ENCODE results near the gene PIEZO2.

The PIEZO2 gene

GRCh38 chr18:10671441-10671840 lies 477.9 kb downstream of the PIEZO2 start:
- H3K36me3 ChIP-seq (ENCODE audit: control insufficient read depth in 4 of 4, insufficient read depth in 4 of 4, low read length in 3 of 4) = no peaks in the 10 kb centered on the region
- H3K27ac ChIP-seq (ENCODE audit: insufficient read depth in 1 of 2, low read depth in 1 of 2, low read length in 2 of 2, poor library complexity in 1 of 2, severe bottlenecking in 2 of 2) = no peak overlapping the region
- ChIA-PET POLR2A (no interaction called here), CTCF (interaction anchor here (1.3 kb wide), 1 partner anchor 111 kb away, joined by 4 read pairs; no protein-coding TSS in a partner anchor)
- no CpG with 5 or more reads among the region's 4 CpGs for WGBS (ENCODE audit: insufficient coverage)
- no peak for DNase-seq
- H3K27me3 ChIP-seq (replicated peaks in 2 of 5; ENCODE audit: control insufficient read depth in 4 of 5, insufficient read depth in 5 of 5, low read length in 4 of 5) = no peaks in the 10 kb centered on the region
- H3K4me3 ChIP-seq (ENCODE audit: control insufficient read depth in 1 of 7, extremely low read depth in 1 of 7, insufficient read depth in 4 of 7, low read depth in 2 of 7, low read length in 6 of 7) = no peak overlapping the region
- peaks cover 0 to 7% (median 6%) of the 10 kb centered on the region in 4 experiments for H3K4me1 ChIP-seq (ENCODE audit: control extremely low read depth in 1 of 4, control insufficient read depth in 4 of 4, insufficient read depth in 4 of 4, low read length in 3 of 4)
- no peaks in the 10 kb centered on the region for H3K9me3 ChIP-seq (ENCODE audit: control extremely low read depth in 1 of 5, control insufficient read depth in 4 of 5, insufficient read depth in 2 of 5, low read depth in 1 of 5, low read length in 4 of 5)

GRCh38 chr18:10670856-10671255 lies 478.5 kb downstream of the PIEZO2 start:
- CTCF ChIA-PET = interaction anchor here (1.3 kb wide), 1 partner anchor 111 kb away, joined by 4 read pairs; no protein-coding TSS in a partner anchor
- WGBS (ENCODE audit: insufficient coverage) = 81% methylated on average over 5 of the region's 5 CpGs
- Histone ChIP-seq H3K27ac (ENCODE audit: insufficient read depth in 1 of 2, low read depth in 1 of 2, low read length in 2 of 2, poor library complexity in 1 of 2, severe bottlenecking in 2 of 2) (no peak overlapping the region), H3K4me1 (ENCODE audit: control extremely low read depth in 1 of 4, control insufficient read depth in 4 of 4, insufficient read depth in 4 of 4, low read length in 3 of 4) (peaks cover 0 to 7% (median 6%) of the 10 kb centered on the region in 4 experiments), H3K4me3 (ENCODE audit: control insufficient read depth in 1 of 7, extremely low read depth in 1 of 7, insufficient read depth in 4 of 7, low read depth in 2 of 7, low read length in 6 of 7) (no peak overlapping the region), H3K36me3 (ENCODE audit: control insufficient read depth in 4 of 4, insufficient read depth in 4 of 4, low read length in 3 of 4) (no peaks in the 10 kb centered on the region), H3K27me3 (replicated peaks in 2 of 5; ENCODE audit: control insufficient read depth in 4 of 5, insufficient read depth in 5 of 5, low read length in 4 of 5) (no peaks in the 10 kb centered on the region), H3K9me3 (ENCODE audit: control extremely low read depth in 1 of 5, control insufficient read depth in 4 of 5, insufficient read depth in 2 of 5, low read depth in 1 of 5, low read length in 4 of 5) (no peaks in the 10 kb centered on the region)
- peak in 1 of 3 donors; percentile 8 for DNase-seq
- POLR2A ChIA-PET = no interaction called here

GRCh38 chr18:10669441-10670100 lies 479.8 kb downstream of the PIEZO2 start:
- Histone ChIP-seq H3K9me3 (ENCODE audit: control extremely low read depth in 1 of 5, control insufficient read depth in 4 of 5, insufficient read depth in 2 of 5, low read depth in 1 of 5, low read length in 4 of 5) (no peaks in the 10 kb centered on the region), H3K27ac (ENCODE audit: insufficient read depth in 1 of 2, low read depth in 1 of 2, low read length in 2 of 2, poor library complexity in 1 of 2, severe bottlenecking in 2 of 2) (no peak overlapping the region), H3K4me1 (ENCODE audit: control extremely low read depth in 1 of 4, control insufficient read depth in 4 of 4, insufficient read depth in 4 of 4, low read length in 3 of 4) (peaks cover 0 to 7% (median 6%) of the 10 kb centered on the region in 4 experiments), H3K4me3 (ENCODE audit: control insufficient read depth in 1 of 7, extremely low read depth in 1 of 7, insufficient read depth in 4 of 7, low read depth in 2 of 7, low read length in 6 of 7) (no peak overlapping the region), H3K36me3 (ENCODE audit: control insufficient read depth in 4 of 4, insufficient read depth in 4 of 4, low read length in 3 of 4) (no peaks in the 10 kb centered on the region), H3K27me3 (replicated peaks in 2 of 5; ENCODE audit: control insufficient read depth in 4 of 5, insufficient read depth in 5 of 5, low read length in 4 of 5) (no peaks in the 10 kb centered on the region)
- 100% methylated on average over 4 of the region's 7 CpGs for WGBS (ENCODE audit: insufficient coverage)
- DNase-seq = no peak
- POLR2A ChIA-PET = no interaction called here
- CTCF ChIA-PET = interaction anchor here (1.3 kb wide), 1 partner anchor 109 kb away, joined by 3 read pairs; no protein-coding TSS in a partner anchor

- WGBS (ENCODE audit: insufficient coverage) = 100% methylated on average over 5 of the region's 9 CpGs
- CTCF ChIA-PET = no interaction called here
- POLR2A ChIA-PET = no interaction called here
These were observed 485.6 kb downstream of the PIEZO2 start for GRCh38 chr18:10663750-10664149.

GRCh38 chr18:10661317-10661716 lies 488.1 kb downstream of the PIEZO2 start:
- Histone ChIP-seq H3K27me3 (replicated peaks in 2 of 5; ENCODE audit: control insufficient read depth in 4 of 5, insufficient read depth in 5 of 5, low read length in 4 of 5) (no peaks in the 10 kb centered on the region), H3K4me3 (ENCODE audit: control insufficient read depth in 1 of 7, extremely low read depth in 1 of 7, insufficient read depth in 4 of 7, low read depth in 2 of 7, low read length in 6 of 7) (no peak overlapping the region), H3K36me3 (ENCODE audit: control insufficient read depth in 4 of 4, insufficient read depth in 4 of 4, low read length in 3 of 4) (no peaks in the 10 kb centered on the region), H3K9me3 (ENCODE audit: control extremely low read depth in 1 of 5, control insufficient read depth in 4 of 5, insufficient read depth in 2 of 5, low read depth in 1 of 5, low read length in 4 of 5) (no peaks in the 10 kb centered on the region), H3K27ac (ENCODE audit: insufficient read depth in 1 of 2, low read depth in 1 of 2, low read length in 2 of 2, poor library complexity in 1 of 2, severe bottlenecking in 2 of 2) (no peak overlapping the region), H3K4me1 (ENCODE audit: control extremely low read depth in 1 of 4, control insufficient read depth in 4 of 4, insufficient read depth in 4 of 4, low read length in 3 of 4) (no peaks in the 10 kb centered on the region)
- peak in 2 of 3 donors; percentile 8 to 11 for DNase-seq
- ChIA-PET CTCF (no interaction called here), POLR2A (interaction anchor here (0.6 kb wide), 1 partner anchor 100 kb away, joined by 3 read pairs; no protein-coding TSS in a partner anchor)
- no CpG with 5 or more reads among the region's 2 CpGs for WGBS (ENCODE audit: insufficient coverage)

More at GRCh38 chr18:10663750-10664149, 485.6 kb downstream of the PIEZO2 start:
- Histone ChIP-seq H3K4me1 (ENCODE audit: control extremely low read depth in 1 of 4, control insufficient read depth in 4 of 4, insufficient read depth in 4 of 4, low read length in 3 of 4) (peaks cover 0 to 7% (median 6%) of the 10 kb centered on the region in 4 experiments), H3K9me3 (ENCODE audit: control extremely low read depth in 1 of 5, control insufficient read depth in 4 of 5, insufficient read depth in 2 of 5, low read depth in 1 of 5, low read length in 4 of 5) (no peaks in the 10 kb centered on the region), H3K27me3 (replicated peaks in 2 of 5; ENCODE audit: control insufficient read depth in 4 of 5, insufficient read depth in 5 of 5, low read length in 4 of 5) (no peaks in the 10 kb centered on the region), H3K27ac (ENCODE audit: insufficient read depth in 1 of 2, low read depth in 1 of 2, low read length in 2 of 2, poor library complexity in 1 of 2, severe bottlenecking in 2 of 2) (no peak overlapping the region), H3K4me3 (ENCODE audit: control insufficient read depth in 1 of 7, extremely low read depth in 1 of 7, insufficient read depth in 4 of 7, low read depth in 2 of 7, low read length in 6 of 7) (no peak overlapping the region), H3K36me3 (ENCODE audit: control insufficient read depth in 4 of 4, insufficient read depth in 4 of 4, low read length in 3 of 4) (no peaks in the 10 kb centered on the region)
- DNase-seq = no peak

- H3K27me3 ChIP-seq (replicated peaks in 2 of 5; ENCODE audit: control insufficient read depth in 4 of 5, insufficient read depth in 5 of 5, low read length in 4 of 5) = no peaks in the 10 kb centered on the region
- H3K27ac ChIP-seq (ENCODE audit: insufficient read depth in 1 of 2, low read depth in 1 of 2, low read length in 2 of 2, poor library complexity in 1 of 2, severe bottlenecking in 2 of 2) = no peak overlapping the region
- no peaks in the 10 kb centered on the region for H3K4me1 ChIP-seq (ENCODE audit: control extremely low read depth in 1 of 4, control insufficient read depth in 4 of 4, insufficient read depth in 4 of 4, low read length in 3 of 4)
- no peaks in the 10 kb centered on the region for H3K9me3 ChIP-seq (ENCODE audit: control extremely low read depth in 1 of 5, control insufficient read depth in 4 of 5, insufficient read depth in 2 of 5, low read depth in 1 of 5, low read length in 4 of 5)
- CTCF ChIA-PET = interaction anchor here (1.7 kb wide), 1 partner anchor 100 kb away, joined by 4 read pairs; no protein-coding TSS in a partner anchor
- WGBS (ENCODE audit: insufficient coverage) = 82% methylated on average over 9 of the region's 13 CpGs
- DNase-seq = no peak
- POLR2A ChIA-PET = no interaction called here
- no peak overlapping the region for H3K4me3 ChIP-seq (ENCODE audit: control insufficient read depth in 1 of 7, extremely low read depth in 1 of 7, insufficient read depth in 4 of 7, low read depth in 2 of 7, low read length in 6 of 7)
- no peaks in the 10 kb centered on the region for H3K36me3 ChIP-seq (ENCODE audit: control insufficient read depth in 4 of 4, insufficient read depth in 4 of 4, low read length in 3 of 4)
These were observed 489.0 kb downstream of the PIEZO2 start for GRCh38 chr18:10660179-10660884.

GRCh38 chr18:10659594-10659993 lies 489.8 kb downstream of the PIEZO2 start:
- Histone ChIP-seq H3K36me3 (ENCODE audit: control insufficient read depth in 4 of 4, insufficient read depth in 4 of 4, low read length in 3 of 4) (no peaks in the 10 kb centered on the region), H3K4me1 (ENCODE audit: control extremely low read depth in 1 of 4, control insufficient read depth in 4 of 4, insufficient read depth in 4 of 4, low read length in 3 of 4) (no peaks in the 10 kb centered on the region), H3K27ac (ENCODE audit: insufficient read depth in 1 of 2, low read depth in 1 of 2, low read length in 2 of 2, poor library complexity in 1 of 2, severe bottlenecking in 2 of 2) (no peak overlapping the region), H3K9me3 (ENCODE audit: control extremely low read depth in 1 of 5, control insufficient read depth in 4 of 5, insufficient read depth in 2 of 5, low read depth in 1 of 5, low read length in 4 of 5) (no peaks in the 10 kb centered on the region), H3K4me3 (ENCODE audit: control insufficient read depth in 1 of 7, extremely low read depth in 1 of 7, insufficient read depth in 4 of 7, low read depth in 2 of 7, low read length in 6 of 7) (no peak overlapping the region), H3K27me3 (replicated peaks in 2 of 5; ENCODE audit: control insufficient read depth in 4 of 5, insufficient read depth in 5 of 5, low read length in 4 of 5) (no peaks in the 10 kb centered on the region)
- POLR2A ChIA-PET = no interaction called here
- peak in 1 of 3 donors; percentile 36 for DNase-seq
- WGBS (ENCODE audit: insufficient coverage) = 74% methylated on average over 3 of the region's 5 CpGs
- CTCF ChIA-PET = interaction anchor here (1.4 to 1.7 kb wide), 2 partner anchors 14 to 99 kb away, joined by 4 read pairs; no protein-coding TSS in a partner anchor
